Skin epidermis (tissue), 12 donors: ENCODE results near the gene CDKN1A.
"Not testable (repeated sequence)": the region's sequence is repeated elsewhere in the genome, so short reads cannot be mapped to it uniquely, and the experiment has no call there.

Experiments
- H3K27ac ChIP-seq, 21 experiments: fragments of 200-600 bp; sonication (generic) in 11 of 21; one replicate each; pipeline ENCODE4 v1.5.0; 2020; ENCODE audit warnings: mild to moderate bottlenecking in 3 of 21, inconsistent platforms in 2 of 21, moderate library complexity in 2 of 21
- H3K4me3 ChIP-seq, 7 experiments: fragments of 200-600 bp; sonication (generic) in 2 of 7; one replicate each; pipeline ENCODE4 v1.5.0; 2020; ENCODE audit warnings: inconsistent platforms in 2 of 7, mild to moderate bottlenecking in 2 of 7, moderate library complexity in 1 of 7

Gene CDKN1A

GRCh38 chr6:36691612-36692011, 13.1 kb downstream of the CDKN1A start:
- no peak overlapping the region for H3K4me3 ChIP-seq
- peak overlapping the region in 7 of 21 experiments; percentile 5 to 71 (median 42) for H3K27ac ChIP-seq

GRCh38 chr6:36692220-36692619, 13.7 kb downstream of the CDKN1A start:
- Histone ChIP-seq H3K27ac (peak overlapping the region in 9 of 21 experiments; percentile 5 to 71 (median 37)), H3K4me3 (no peak overlapping the region)

GRCh38 chr6:36692861-36693702, 14.6 kb downstream of the CDKN1A start:
- H3K4me3 ChIP-seq: no peak overlapping the region
- peak overlapping the region in 7 of 21 experiments; percentile 7 to 71 (median 47) for H3K27ac ChIP-seq

- Histone ChIP-seq H3K4me3 (no peak overlapping the region), H3K27ac (no peak overlapping the region)
Measured at GRCh38 chr6:36694616-36695015, 16.1 kb downstream of the CDKN1A start.

GRCh38 chr6:36695414-36695813, 16.9 kb downstream of the CDKN1A start:
- Histone ChIP-seq H3K4me3 (no peak overlapping the region), H3K27ac (no peak overlapping the region)

GRCh38 chr6:36697481-36697903, 19.0 kb downstream of the CDKN1A start, which contains the start of gene RAB44:
RAB44 (plus strand) TSS chr6:36697826; CDS start chr6:36704236, 6,410 bp downstream.
- no peak within 1 kb of the TSS for H3K4me3 ChIP-seq
- peak within 1 kb of the TSS in 1 of 21 experiments; percentile 37 for H3K27ac ChIP-seq

GRCh38 chr6:36698196-36698595, 19.7 kb downstream of the CDKN1A start:
- H3K27ac ChIP-seq: peak overlapping the region in 1 of 21 experiments; percentile 37
- H3K4me3 ChIP-seq: no peak overlapping the region

- Histone ChIP-seq H3K27ac (no peak overlapping the region), H3K4me3 (no peak overlapping the region)
Measured at GRCh38 chr6:36698871-36699271, 20.4 kb downstream of the CDKN1A start.

- no peak overlapping the region for H3K4me3 ChIP-seq
- H3K27ac ChIP-seq: no peak overlapping the region
Measured at GRCh38 chr6:36699348-36699747, 20.8 kb downstream of the CDKN1A start.

GRCh38 chr6:36700071-36700812, 21.7 kb downstream of the CDKN1A start:
- no peak overlapping the region for H3K27ac ChIP-seq
- H3K4me3 ChIP-seq: no peak overlapping the region

GRCh38 chr6:36700831-36701230, 22.3 kb downstream of the CDKN1A start:
- no peak overlapping the region for H3K4me3 ChIP-seq
- no peak overlapping the region for H3K27ac ChIP-seq

- no peak overlapping the region for H3K4me3 ChIP-seq
- H3K27ac ChIP-seq: no peak overlapping the region
Measured at GRCh38 chr6:36701401-36701991, 23.0 kb downstream of the CDKN1A start.

GRCh38 chr6:36702656-36703055, 24.1 kb downstream of the CDKN1A start:
- Histone ChIP-seq H3K27ac (no peak overlapping the region), H3K4me3 (no peak overlapping the region)

GRCh38 chr6:36703081-36703606, 24.6 kb downstream of the CDKN1A start:
- H3K27ac ChIP-seq: no peak overlapping the region
- no peak overlapping the region for H3K4me3 ChIP-seq

GRCh38 chr6:36703982-36704381, 25.5 kb downstream of the CDKN1A start:
- H3K27ac ChIP-seq: no peak overlapping the region
- no peak overlapping the region for H3K4me3 ChIP-seq

GRCh38 chr6:36704961-36705577, 26.6 kb downstream of the CDKN1A start:
- not testable (repeated sequence) for H3K4me3 ChIP-seq, H3K27ac ChIP-seq

GRCh38 chr6:36706339-36706738, 27.8 kb downstream of the CDKN1A start:
- H3K27ac ChIP-seq: no peak overlapping the region
- H3K4me3 ChIP-seq: no peak overlapping the region

GRCh38 chr6:36712816-36713215, 34.3 kb downstream of the CDKN1A start:
- Histone ChIP-seq H3K4me3 (no peak overlapping the region), H3K27ac (no peak overlapping the region)

- Histone ChIP-seq H3K4me3 (no peak overlapping the region), H3K27ac (no peak overlapping the region)
Measured at GRCh38 chr6:36713846-36714245, 35.3 kb downstream of the CDKN1A start.

- Histone ChIP-seq H3K27ac (no peak overlapping the region), H3K4me3 (no peak overlapping the region)
Measured at GRCh38 chr6:36714511-36714910, 36.0 kb downstream of the CDKN1A start.
